Fibroblast of lung (primary cell): ENCODE results near the gene MXRA8. TPM values are rescaled to one million over a fixed set of nuclear protein-coding genes. Genes with fewer than 3 reads are reported as not detected.
"Not testable (repeated sequence)": the region's sequence is repeated elsewhere in the genome, so short reads cannot be mapped to it uniquely, and the experiment has no call there.

Experiments used
- DNase-seq, 2 donors: peaks; one replicate each; pipeline versions ENCODE4 v3.0.0 to v3.0.0-alpha.2; 2010; ENCODE audit warnings: low read depth in 2 of 2
- H2AFZ ChIP-seq: 2 replicates; pipeline ENCODE4 v1.5.1; 2012; ENCODE audit warnings: low read length, control low read depth, inconsistent platforms
- H3K27ac ChIP-seq: 2 replicates; pipeline ENCODE4 v1.5.1; 2011; ENCODE audit warnings: low read length, control low read depth; ENCODE audit not compliant: insufficient read depth
- H3K27me3 ChIP-seq: 2 replicates; pipeline ENCODE4 v1.5.1; 2011; ENCODE audit warnings: mild to moderate bottlenecking, low read length; ENCODE audit not compliant: control insufficient read depth, insufficient read depth
- H3K36me3 ChIP-seq: 2 replicates; pipeline ENCODE4 v1.5.1; 2011; ENCODE audit warnings: low read length; ENCODE audit not compliant: control insufficient read depth, insufficient read depth
- H3K4me1 ChIP-seq: 2 replicates; pipeline ENCODE4 v1.5.1; 2011; ENCODE audit warnings: low read length; ENCODE audit not compliant: control insufficient read depth, insufficient read depth; ENCODE audit errors: extremely low read depth
- H3K4me2 ChIP-seq: 2 replicates; pipeline ENCODE4 v1.5.1; 2011; ENCODE audit warnings: low read length, control low read depth; ENCODE audit not compliant: insufficient read depth; ENCODE audit errors: extremely low read depth
- H3K4me3 ChIP-seq, 4 experiments: fragments of 200-600 bp in 1 of 4; sonication (generic) in 1 of 4; replicated peaks in 1 of 4; 2 replicates each; pipeline ENCODE4 v1.5.1; 2011 to 2016; ENCODE audit warnings: low read length in 4 of 4, low read depth in 3 of 4, mild to moderate bottlenecking in 3 of 4, control low read depth in 2 of 4, inconsistent platforms in 1 of 4, mixed read lengths in 1 of 4; ENCODE audit not compliant: insufficient read depth in 1 of 4; ENCODE audit errors: control extremely low read depth in 1 of 4
- H3K79me2 ChIP-seq: 2 replicates; pipeline ENCODE4 v1.5.1; 2012; ENCODE audit warnings: mild to moderate bottlenecking, low read length, inconsistent platforms; ENCODE audit not compliant: control insufficient read depth, insufficient read depth
- H3K9ac ChIP-seq: 2 replicates; pipeline ENCODE4 v1.5.1; 2011; ENCODE audit warnings: mild to moderate bottlenecking, low read length, control low read depth; ENCODE audit not compliant: insufficient read depth
- H3K9me3 ChIP-seq: 2 replicates; pipeline ENCODE4 v1.5.1; 2012; ENCODE audit warnings: low read depth, low read length; ENCODE audit not compliant: control insufficient read depth, insufficient read depth
- H4K20me1 ChIP-seq: 2 replicates; pipeline ENCODE4 v1.5.1; 2011; ENCODE audit warnings: low read length; ENCODE audit not compliant: control insufficient read depth, insufficient read depth; ENCODE audit errors: extremely low read depth
- EZH2 ChIP-seq: IDR thresholded peaks from 2 replicates; pipeline ENCODE4 v1.5.1; 2012; ENCODE audit warnings: low read length, control low read depth, mild to moderate bottlenecking; ENCODE audit errors: missing control alignments
- polyA plus RNA-seq, 2 donors: library from polyadenylated mRNA; depleted of rRNA in 1 of 2; stranded (reverse) in 1 of 2; unstranded in 1 of 2; fragments of >200 nt; gene quantifications; 2 replicates each; pipeline ENCODE4 v1.2.1, GENCODE V29; 2011 to 2012; ENCODE audit warnings: missing spikeins in 1 of 2
- total RNA-seq: library from RNA; depleted of rRNA; stranded (reverse); fragments of >200 nt; gene quantifications from 2 replicates; pipeline ENCODE4 v1.2.1, GENCODE V29; 2014
- TF ChIP-seq, protein P1 (sequence below), 2 donors: IDR thresholded peaks in 1 of 2; conservative IDR thresholded peaks in 1 of 2; 1 replicate in 1 of 2; 2 replicates in 1 of 2; pipeline ENCODE4 v1.5.1; 2011 to 2012; ENCODE audit warnings: low read length in 2 of 2, control low read depth in 1 of 2, inconsistent platforms in 1 of 2, low read depth in 1 of 2, mild to moderate bottlenecking in 1 of 2

Gene MXRA8
- total and polyA plus RNA-seq, 2 donors (not counting 1 experiment from before 2014, with no cell fraction given) = 205 to 397 TPM

DNA sequence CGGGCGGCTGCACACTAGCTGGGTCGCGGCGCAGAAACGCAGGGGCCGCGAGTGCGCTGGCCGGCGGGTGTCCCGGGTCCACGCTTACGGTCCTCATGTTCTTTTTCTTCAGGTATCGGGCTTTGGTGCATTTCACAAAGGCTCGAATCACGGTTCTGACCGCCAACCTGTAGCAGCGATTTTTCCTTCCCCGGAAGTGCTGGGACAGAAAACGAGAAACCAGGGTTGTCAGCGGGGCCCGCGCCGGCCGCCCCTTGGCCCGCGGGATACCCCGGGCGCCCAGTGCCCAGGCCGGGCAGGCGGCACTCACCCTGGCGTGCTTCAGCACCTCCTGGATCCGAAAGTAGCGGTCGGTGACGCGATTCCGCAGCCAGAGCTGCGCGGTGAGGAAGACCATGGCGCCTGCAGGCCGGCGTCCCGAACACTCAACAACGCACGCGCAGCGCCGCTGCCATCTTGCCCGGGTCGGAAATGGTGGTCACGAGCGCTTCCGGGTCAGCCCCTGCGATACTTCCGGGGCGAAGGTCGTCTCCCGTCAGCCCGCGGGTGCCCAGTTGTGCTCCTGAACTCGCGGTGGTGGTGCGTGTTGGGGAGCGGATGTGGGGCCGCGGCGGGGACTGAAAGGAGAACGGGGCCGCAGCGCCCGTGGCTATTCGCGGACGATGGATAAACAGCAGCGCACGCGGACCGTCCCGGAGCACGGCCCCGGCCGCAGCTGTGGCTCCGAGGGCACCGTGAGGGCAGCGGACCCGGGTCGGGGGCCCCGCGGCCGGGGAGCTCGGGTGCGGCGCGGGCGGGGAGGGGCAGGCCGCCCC, 48.7 kb upstream of the MXRA8 start, which contains the start of gene MRPL20:
MRPL20 (minus strand) TSS at position 473 of the 815 bp plus-strand sequence; CDS start at position 397, 76 bp downstream.
- H3K36me3 ChIP-seq = peaks cover 11% of the 10 kb centered on the region
- peak within 1 kb of the TSS; percentile 73 for H3K27ac ChIP-seq
- H3K4me1 ChIP-seq = peaks cover 3% of the 10 kb centered on the region
- peak within 1 kb of the TSS; percentile 81 for H3K4me2 ChIP-seq
- TF ChIP-seq, protein P1, sequence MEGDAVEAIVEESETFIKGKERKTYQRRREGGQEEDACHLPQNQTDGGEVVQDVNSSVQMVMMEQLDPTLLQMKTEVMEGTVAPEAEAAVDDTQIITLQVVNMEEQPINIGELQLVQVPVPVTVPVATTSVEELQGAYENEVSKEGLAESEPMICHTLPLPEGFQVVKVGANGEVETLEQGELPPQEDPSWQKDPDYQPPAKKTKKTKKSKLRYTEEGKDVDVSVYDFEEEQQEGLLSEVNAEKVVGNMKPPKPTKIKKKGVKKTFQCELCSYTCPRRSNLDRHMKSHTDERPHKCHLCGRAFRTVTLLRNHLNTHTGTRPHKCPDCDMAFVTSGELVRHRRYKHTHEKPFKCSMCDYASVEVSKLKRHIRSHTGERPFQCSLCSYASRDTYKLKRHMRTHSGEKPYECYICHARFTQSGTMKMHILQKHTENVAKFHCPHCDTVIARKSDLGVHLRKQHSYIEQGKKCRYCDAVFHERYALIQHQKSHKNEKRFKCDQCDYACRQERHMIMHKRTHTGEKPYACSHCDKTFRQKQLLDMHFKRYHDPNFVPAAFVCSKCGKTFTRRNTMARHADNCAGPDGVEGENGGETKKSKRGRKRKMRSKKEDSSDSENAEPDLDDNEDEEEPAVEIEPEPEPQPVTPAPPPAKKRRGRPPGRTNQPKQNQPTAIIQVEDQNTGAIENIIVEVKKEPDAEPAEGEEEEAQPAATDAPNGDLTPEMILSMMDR (conservative IDR thresholded peaks at IDR 0.05 in 1 of 2, IDR thresholded peaks at IDR 0.05 in 1 of 2; ENCODE audit: low read depth in 1 of 2, low read length in 2 of 2) = no peak
- no peak for TF ChIP-seq EZH2
- peak; percentile 86 to 88 for DNase-seq
- H2AFZ ChIP-seq = peak within 1 kb of the TSS; percentile 68
- no peaks in the 10 kb centered on the region for H4K20me1 ChIP-seq
- peak within 1 kb of the TSS; percentile 82 to 94 (median 92) for H3K4me3 ChIP-seq
- peaks cover 52% of the 10 kb centered on the region for H3K79me2 ChIP-seq
- peak within 1 kb of the TSS; percentile 95 for H3K9ac ChIP-seq
- no peaks in the 10 kb centered on the region for H3K27me3 ChIP-seq
- H3K9me3 ChIP-seq = no peaks in the 10 kb centered on the region

DNA sequence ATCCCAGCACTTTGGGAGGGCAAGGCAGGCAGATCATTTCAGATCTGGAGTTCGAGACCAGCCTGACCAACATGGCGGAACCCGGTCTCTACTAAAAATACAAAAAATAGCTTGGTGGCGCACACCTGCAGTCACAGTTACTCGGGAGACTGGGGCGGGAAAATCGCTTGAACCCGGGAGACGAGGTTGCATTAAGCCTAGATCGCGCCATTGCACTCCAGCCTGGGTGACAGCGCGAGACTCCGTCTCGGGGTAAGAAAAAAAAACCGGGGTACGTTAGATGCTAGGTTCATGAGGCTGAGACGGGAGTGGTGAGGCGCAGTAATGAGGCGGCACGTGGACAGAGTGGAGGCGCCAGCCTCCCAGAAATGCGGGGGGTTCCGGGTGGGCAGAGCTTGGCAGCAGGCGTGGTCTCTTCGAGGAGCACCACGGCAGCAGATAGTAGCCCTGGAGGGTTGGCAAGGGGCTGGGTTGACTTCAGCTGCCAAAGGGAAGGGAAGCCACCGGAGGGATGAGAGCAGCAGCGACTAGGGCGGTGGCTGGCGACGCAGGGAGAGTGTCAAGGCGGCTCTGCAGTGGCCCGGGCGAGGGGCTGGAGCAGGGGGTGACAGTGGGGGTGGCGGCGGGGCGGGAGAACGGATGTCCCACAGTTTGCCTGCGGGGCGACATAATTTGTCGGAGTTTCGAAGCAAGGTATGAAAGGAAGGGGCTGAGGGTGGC, 47.9 kb upstream of the MXRA8 start:
- Histone ChIP-seq H3K4me2 (peak overlapping the region; percentile 81), H3K9me3 (no peaks in the 10 kb centered on the region), H3K79me2 (peaks cover 57% of the 10 kb centered on the region), H3K27me3 (no peaks in the 10 kb centered on the region), H2AFZ (no peak overlapping the region), H3K4me3 (peak overlapping the region; percentile 82 to 94 (median 92)), H4K20me1 (no peaks in the 10 kb centered on the region), H3K36me3 (peaks cover 15% of the 10 kb centered on the region), H3K27ac (peak overlapping the region; percentile 73), H3K9ac (peak overlapping the region; percentile 95), H3K4me1 (peaks cover 3% of the 10 kb centered on the region)
- no peak for TF ChIP-seq EZH2
- TF ChIP-seq, protein P1 (conservative IDR thresholded peaks at IDR 0.05 in 1 of 2, IDR thresholded peaks at IDR 0.05 in 1 of 2; ENCODE audit: low read depth in 1 of 2, low read length in 2 of 2) = no peak
- DNase-seq = no peak

DNA sequence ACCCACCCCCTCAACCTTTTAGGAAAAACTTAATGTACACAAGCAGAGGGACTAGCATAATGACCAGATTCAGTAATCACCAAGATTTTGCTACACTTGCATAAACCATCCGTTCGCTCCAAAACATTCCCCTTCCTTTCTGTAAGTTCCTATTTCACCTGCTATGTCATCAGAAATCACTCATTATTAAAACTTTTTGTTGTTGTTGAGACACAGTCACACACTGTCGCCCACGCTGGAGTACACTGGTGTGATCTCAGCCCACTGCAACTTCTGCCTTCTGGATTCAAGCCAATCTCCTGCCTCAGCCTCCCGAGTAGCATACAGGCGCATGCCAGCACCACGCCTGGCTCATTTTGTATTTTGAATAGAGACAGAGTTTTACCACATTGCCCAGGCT, 45.3 kb upstream of the MXRA8 start:
- Histone ChIP-seq H3K9me3 (no peaks in the 10 kb centered on the region), H2AFZ (no peak overlapping the region), H3K4me2 (no peak overlapping the region), H3K79me2 (peaks cover 72% of the 10 kb centered on the region), H3K36me3 (peaks cover 25% of the 10 kb centered on the region), H3K27me3 (no peaks in the 10 kb centered on the region), H3K27ac (no peak overlapping the region), H3K4me1 (peaks cover 14% of the 10 kb centered on the region), H3K9ac (no peak overlapping the region), H4K20me1 (no peaks in the 10 kb centered on the region), H3K4me3 (no peak overlapping the region)
- TF ChIP-seq, protein P1 (conservative IDR thresholded peaks at IDR 0.05 in 1 of 2, IDR thresholded peaks at IDR 0.05 in 1 of 2; ENCODE audit: low read depth in 1 of 2, low read length in 2 of 2) = no peak
- TF ChIP-seq EZH2 = no peak
- DNase-seq = no peak

DNA sequence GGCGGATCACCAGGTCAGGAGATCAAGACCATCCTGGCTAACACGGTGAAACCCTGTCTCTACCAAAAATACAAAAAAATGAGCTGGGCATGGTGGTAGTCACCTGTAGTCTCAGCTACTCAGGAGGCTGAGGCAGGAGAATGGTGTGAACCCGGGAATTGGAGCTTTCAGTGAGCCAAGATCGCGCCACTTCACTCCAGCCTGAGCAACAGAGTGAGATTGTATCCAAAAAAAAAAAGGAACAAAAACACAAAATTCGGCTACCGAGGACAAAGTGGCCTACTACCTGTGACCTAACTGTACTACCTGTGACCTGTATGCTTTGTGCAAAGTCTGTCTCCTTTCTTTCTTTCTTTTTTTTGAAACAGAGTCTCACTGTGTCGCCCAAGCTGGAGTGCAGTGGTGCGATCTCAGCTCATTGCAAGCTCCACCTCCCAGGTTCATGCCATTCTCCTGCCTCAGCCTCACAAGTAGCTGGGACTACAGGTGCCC, 44.6 kb upstream of the MXRA8 start:
- H3K27ac ChIP-seq, H2AFZ ChIP-seq: not testable (repeated sequence)
- H3K79me2 ChIP-seq = peaks cover 72% of the 10 kb centered on the region

More for the DNA sequence above, 44.6 kb upstream of the MXRA8 start:
- H3K4me1 ChIP-seq = peaks cover 15% of the 10 kb centered on the region
- not testable (repeated sequence) for H3K27me3 ChIP-seq, H3K9me3 ChIP-seq, H3K4me3 ChIP-seq, H4K20me1 ChIP-seq, H3K9ac ChIP-seq, H3K4me2 ChIP-seq, DNase-seq
- peaks cover 26% of the 10 kb centered on the region for H3K36me3 ChIP-seq
